GM19193 (cell line): ENCODE results near the gene FNDC3A.

Experiments
- POLR2A ChIP-seq: IDR thresholded peaks from 4 replicates; pipeline ENCODE4 v1.6.1; 2011; ENCODE audit not compliant: insufficient read depth, insufficient read length; ENCODE audit errors: extremely low read depth

Gene FNDC3A

DNA sequence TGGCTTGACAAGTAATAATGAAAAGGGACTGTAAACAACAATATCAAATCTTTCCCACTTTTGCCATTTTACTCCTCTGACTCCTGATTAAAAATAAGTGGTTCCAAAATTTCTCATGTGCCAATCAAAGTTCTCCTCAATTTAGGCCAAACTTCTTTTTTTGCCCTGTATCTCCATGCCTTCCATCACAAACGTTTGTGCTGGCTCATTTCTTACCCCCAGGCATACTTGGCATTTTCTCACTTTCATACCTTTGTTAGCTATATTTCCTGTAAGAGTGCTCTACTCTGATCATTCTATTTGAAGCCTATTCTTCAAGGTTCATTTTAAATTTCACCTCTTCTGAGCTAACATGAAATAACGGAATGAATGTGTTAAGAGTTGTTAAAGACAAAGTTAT lies 10.0 kb upstream of the FNDC3A start:
- no peak for TF ChIP-seq POLR2A

DNA sequence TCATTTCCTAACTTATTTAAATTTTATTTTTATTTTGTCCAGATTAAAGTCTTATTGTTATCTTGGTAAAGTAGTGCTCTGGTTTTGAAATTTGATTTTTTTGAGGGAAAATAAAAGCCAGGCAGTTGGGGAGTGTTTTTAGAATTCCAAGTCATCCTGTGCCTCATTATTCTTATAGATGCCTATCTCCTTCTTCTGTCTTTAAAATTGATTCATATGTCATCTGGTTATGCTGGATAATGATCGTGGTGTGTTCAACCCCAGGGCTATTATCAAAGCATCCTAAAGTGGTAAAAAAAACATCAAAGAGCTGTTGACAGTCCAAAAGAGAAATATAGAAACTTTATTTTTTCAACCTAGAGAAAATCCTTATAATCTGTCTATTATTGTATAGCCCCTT lies 6.0 kb upstream of the FNDC3A start:
- no peak for TF ChIP-seq POLR2A

DNA sequence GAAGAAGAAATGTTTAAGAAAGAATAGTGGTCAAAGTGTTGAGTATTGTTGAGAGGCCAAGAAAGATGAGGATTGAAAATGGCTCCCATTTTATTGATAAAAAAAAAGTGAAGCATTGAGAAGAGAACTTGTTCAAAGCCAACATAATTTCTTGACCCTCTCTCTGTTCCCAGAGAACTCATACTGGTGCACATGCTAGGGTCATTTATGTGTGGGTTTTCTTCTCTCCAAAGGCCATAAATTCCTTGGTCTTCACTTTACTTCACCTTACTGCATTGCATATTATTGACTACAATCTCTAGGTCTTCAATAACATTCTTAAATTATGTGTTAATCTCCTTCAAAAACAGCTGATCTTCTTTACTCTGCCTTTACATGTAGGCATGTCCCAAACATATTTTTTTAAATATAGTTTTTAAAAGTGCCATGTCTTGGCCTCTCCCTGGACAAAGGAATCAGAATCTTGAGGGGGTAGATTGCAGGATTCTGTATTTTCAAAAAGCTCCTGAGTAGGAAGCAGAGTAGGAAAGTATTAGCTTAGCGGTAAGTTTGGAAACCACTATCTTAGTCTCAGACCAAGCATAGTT lies 1.8 kb upstream of the FNDC3A start:
- no peak for TF ChIP-seq POLR2A

DNA sequence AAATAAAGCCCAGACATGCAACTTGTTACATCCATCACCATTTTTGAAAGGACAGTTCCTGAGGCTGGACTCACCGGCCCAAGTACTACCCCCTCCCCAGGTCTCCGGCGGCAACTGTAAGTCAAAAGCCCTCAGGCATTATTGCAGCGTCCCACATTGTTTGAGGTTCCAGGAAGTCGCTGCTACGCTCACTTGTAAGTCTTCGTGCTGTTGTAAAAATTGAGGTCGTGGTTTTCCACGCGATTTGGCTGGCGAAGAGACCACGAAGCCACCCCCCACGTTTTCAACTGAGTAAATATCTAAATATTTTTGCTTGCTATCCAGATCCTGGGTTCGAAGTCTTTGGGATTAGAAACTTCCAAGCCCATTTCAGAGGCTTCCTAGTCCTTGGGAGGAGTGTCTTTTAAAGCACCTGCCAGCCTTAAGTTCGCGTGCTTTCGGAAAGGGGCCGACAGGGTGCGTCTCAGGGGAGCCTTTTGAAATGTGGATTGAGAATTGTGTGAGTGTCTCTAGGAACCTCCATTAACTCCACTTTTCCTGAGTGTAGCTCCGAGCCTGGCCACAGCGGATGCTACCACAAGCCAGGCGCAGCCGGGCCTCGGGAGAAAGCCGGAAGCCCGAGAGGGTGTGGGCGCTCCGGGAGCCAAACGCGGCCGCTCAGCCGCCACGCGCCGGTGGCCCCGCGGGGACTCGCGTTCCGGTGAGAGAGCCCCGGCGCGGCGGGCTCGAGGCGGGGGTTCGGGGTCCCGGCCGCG lies 434 bp upstream of the FNDC3A start:
- TF ChIP-seq POLR2A, result no peak

DNA sequence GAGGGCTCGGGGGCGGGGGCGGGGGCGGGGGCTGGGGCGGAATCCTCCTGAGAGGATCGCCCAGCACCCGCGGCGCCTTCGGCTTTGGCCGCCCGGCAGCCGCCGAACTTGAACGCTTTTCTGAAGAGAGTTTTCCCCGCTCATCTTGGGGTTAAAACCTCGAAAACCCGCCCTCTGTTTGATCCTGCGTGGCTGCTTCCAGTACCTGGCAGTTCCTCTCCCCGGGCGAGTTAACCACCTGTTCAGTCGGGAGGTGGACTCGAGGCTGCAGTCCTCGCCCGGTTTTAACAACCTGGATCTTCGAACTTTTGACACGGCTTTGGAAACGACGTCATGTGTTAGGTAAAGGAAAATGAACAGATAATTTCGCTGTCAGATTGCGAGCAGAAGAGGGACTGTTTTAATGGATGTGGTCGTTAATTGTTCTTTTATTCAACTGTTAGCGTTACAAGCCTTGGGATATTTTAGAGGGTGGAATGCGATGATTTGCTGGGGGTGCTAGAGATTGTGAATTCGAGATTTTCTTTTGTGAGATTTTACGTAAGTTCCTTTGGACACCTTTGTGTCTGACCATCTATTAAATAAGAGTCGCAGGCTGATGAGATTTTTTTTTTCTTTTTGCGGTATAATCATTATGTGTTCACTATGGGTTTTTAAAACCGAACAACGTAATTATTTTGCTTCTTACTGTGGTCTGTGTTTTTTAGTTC lies 1.0 kb downstream of the FNDC3A start:
- peak; percentile 55 for TF ChIP-seq POLR2A

DNA sequence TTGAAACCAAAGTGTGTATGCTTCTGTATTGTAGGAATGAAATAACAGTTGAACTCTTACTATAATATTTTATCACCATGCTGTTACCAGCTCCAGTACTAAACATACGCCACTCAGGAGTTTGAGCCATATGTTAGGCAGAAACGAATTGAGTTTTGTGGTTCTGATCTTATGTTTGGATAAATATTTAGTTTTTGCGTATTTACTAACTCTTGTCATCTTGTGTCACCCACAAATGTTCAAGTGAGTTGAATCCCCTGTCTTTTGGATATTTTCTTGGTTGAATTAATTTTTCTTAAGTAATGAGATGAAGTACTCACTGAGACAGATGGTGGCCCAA lies 1.5 kb downstream of the FNDC3A start:
- no peak for TF ChIP-seq POLR2A

DNA sequence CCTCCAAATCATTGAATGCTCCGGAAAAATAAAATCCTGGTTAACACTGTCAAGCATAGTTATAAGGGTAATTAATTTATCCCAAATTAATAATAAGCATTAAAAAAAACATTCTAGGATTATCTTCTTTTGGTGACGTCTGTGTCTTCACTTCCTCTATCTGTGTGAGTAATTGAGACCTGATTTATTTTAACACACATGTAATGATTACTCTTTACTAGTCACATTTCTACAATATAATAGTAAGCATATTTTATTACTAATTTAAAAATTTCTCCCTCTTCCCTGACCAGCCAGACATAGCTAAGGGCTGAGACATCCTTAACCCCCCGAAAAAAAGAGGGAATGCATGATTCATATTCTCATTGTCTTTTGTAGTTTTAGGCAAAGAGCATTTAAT lies 2.3 kb downstream of the FNDC3A start:
- no peak for TF ChIP-seq POLR2A

DNA sequence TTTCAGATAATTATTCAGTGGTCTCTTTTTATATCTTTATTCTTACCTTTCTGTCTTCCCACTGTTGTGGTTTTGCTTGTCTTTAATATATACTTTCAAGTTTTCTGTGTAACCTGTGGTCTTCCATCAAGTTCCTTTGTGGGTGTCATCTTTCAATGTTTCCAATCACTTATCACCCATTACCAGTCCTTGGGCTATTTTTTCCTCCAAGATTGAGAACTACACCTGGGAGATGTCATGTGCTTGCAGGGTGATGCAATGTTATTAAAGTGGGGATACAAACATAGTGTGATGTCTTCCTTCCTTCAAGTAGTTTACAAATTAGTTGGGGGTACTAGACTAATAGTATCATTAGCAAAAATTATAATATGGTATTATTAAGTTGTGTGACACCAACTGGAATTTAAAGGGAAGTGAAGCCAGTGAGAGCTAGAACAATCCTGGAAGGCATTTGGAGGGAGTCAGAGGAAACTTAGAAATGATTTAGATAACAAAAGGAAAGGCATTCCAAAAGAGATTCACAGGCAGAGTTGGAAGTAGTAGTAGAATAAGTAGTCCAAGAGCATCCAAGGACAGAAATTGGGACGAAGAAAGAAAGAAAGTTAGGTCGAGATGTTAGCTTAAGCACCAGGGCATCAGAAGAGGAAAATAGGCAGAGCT lies 3.4 kb downstream of the FNDC3A start:
- no peak for TF ChIP-seq POLR2A

DNA sequence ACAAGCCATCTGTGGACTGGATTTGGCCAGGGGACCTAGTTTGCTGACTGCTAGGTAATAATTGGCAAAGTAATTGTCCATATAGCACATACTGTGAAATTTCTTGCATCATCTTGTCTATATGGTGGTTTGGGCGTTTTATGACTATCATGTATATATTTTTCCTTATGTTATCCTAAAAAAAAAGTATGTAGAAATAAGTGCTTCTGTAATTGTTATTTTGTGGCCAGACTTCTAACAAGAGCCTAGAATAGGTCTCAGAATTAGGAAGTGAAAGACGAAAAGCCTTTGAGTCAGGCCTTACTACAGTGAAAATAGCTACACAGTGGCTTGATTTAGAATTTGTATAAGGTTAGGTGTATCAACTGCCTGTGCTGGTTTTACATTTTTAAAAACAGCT lies 4.2 kb downstream of the FNDC3A start:
- TF ChIP-seq POLR2A, result no peak

DNA sequence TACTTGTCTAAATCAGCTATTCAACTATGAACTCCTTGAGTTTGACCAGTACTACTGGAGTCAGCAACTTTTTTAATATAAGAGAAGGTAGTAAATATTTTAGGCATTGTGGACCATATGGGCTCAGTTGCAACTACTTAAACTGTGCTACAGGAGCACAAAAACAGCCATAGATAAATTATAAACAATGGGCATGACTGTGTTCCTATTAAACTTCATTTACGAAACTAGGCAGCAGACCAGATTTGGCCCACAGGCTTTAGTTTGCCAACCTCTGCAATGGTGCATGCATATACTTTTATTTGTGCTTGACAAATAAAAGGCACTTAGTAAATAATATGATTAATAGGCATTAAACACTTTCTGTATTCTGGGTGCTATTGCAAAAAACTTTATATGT lies 7.6 kb downstream of the FNDC3A start:
- TF ChIP-seq POLR2A, result no peak

DNA sequence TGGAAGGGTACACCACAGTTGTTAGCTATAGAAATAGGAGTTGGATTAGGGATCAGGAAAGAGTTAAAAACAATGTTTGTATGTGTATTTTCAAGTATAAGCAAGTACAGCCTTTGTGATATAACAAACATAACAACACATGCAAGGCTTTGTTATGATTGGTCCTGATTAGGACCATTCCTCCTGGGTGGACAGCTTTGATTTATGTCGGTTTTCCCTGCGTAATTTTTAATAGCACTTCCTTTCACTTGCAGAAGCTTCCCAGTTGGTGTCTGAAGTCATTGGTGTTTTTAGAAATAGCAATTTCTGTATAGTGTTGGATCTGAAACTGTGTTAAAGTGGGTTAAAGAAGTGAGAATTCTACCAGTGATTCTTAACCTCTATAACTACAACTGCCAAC lies 10.0 kb downstream of the FNDC3A start:
- TF ChIP-seq POLR2A, result no peak

DNA sequence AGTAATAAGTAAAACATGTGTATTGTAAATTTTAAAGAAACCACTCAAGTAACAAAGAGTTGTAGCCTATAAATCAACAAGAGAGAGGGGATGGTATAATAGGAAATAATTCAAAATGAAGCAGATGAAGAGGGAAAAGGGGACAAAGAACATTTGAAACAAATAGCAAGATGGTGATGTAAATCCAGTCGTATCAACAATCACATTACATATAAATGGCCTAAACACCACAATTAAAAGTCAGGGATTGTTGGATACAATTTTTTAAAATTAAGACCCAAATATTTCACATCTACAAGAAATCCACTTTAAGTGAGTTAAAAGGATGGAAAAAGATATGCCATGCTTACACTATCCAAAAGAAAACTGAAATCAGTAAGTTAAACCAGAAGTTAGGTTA lies 15.2 kb downstream of the FNDC3A start:
- no peak for TF ChIP-seq POLR2A

DNA sequence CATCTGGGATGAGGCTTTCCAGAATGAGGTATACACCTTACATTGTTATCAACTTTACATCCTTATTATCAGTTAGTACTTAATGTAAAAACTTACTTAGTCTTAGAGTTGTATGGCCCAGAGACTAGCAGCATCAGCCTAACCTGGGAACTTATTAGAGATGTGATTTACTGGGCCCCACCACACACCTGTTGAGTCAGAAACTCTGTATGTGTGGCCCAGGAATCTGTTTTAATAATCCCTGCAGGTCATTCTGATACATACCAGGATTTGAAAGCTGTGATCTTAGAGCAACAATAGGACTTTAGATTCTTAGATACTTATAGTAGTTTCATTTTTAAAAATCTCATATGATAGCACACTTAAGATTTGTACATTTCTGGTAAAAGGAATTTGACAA lies 17.4 kb downstream of the FNDC3A start:
- TF ChIP-seq POLR2A, result no peak

DNA sequence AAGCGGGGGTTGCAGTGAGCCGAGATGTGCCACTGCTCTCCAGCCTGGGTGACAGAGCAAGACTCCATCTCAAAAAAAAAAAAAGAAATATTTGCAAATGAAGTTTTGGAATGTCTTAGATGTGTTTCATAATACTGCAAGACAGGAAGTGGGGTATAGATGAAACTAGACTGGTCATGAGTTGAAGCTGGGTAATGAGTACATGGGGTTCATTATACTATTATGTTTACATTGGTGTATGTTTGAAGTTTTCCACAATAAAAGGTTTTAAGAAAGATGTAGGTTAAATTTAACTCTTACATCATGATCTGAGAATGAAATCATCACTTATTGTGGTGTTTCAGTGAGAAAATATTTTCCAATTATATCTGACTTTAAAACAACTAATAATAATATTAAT lies 19.0 kb downstream of the FNDC3A start:
- TF ChIP-seq POLR2A, result no peak

DNA sequence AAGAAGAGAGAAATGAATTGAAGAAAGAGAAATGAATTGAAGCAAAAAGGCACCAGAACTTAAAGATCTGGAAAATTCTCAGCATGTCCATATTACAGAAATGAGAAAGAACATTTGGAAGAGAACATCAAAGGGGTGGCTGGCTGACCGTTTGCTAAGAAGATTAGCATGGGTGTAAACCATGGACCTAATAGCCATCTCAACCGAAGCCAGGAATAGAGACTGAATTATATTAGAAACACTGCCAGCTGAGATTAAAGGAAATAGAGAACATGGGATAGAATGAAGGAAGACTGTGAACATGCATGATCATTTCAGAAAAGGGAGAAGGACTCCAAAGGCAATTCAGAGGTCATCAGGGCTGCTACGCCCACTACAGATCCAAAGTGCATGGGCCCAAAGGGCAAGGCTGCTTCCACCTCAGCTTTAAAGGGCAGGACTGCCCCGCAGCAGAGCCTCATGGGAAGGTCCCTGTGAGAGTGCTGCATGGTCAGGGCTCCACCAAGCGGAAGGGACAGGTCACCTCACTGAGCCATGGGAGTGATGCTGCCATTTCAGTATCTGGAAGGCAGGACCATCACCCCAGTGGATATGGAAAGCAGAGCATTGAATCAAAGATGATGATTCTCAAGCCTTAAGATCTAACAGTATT lies 23.1 kb downstream of the FNDC3A start:
- no peak for TF ChIP-seq POLR2A
